ENCODE measurements around the gene DNTT.

GRCh38 chr10:96346295-96346694 is 42.1 kb downstream of the DNTT start:
- TF ChIP-seq POLR2AphosphoS5 (IDR thresholded peaks at IDR 0.05; ENCODE audit: low read depth, low read length) (no peak), POLR2A (IDR thresholded peaks at IDR 0.05; ENCODE audit: low read depth, low read length) (no peak), TAF1 (IDR thresholded peaks at IDR 0.05; ENCODE audit: low read depth, low read length) (no peak), SPI1 (IDR thresholded peaks at IDR 0.05; ENCODE audit: low read depth, low read length) (no peak)
